DMS153 (cell line): ENCODE results near the gene HSPB1.
A peak's percentile ranks its signal among the peaks of the same experiment; 100 is the strongest.
"Not testable (repeated sequence)": the region's sequence is repeated elsewhere in the genome, so short reads cannot be mapped to it uniquely, and the experiment has no call there.

ENCODE experiments used
- DNase-seq: peaks from one replicate; lab custom pipeline; 2025; lab: John Stamatoyannopoulos, UW

The HSPB1 gene

DNA sequence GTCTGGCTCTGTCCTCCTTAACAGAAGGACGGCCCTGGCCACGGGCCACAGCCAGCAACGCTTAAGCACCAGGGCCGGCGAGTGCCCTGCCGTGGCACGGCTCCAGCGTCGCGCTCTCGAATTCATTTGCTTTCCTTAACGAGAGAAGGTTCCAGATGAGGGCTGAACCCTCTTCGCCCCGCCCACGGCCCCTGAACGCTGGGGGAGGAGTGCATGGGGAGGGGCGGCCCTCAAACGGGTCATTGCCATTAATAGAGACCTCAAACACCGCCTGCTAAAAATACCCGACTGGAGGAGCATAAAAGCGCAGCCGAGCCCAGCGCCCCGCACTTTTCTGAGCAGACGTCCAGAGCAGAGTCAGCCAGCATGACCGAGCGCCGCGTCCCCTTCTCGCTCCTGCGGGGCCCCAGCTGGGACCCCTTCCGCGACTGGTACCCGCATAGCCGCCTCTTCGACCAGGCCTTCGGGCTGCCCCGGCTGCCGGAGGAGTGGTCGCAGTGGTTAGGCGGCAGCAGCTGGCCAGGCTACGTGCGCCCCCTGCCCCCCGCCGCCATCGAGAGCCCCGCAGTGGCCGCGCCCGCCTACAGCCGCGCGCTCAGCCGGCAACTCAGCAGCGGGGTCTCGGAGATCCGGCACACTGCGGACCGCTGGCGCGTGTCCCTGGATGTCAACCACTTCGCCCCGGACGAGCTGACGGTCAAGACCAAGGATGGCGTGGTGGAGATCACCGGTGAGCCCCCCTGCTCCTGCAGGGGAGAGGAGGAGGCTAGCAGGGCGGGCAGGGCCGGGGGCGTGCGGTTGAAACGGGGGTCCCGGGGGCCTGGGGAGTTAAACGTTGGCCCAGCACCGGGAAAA is at the start of gene HSPB1:
Gene HSPB1 (plus strand): TSS at position 327 of the 855 bp plus-strand sequence. CDS start 40 bp downstream, at position 367.
- peak; percentile 87 for DNase-seq

DNA sequence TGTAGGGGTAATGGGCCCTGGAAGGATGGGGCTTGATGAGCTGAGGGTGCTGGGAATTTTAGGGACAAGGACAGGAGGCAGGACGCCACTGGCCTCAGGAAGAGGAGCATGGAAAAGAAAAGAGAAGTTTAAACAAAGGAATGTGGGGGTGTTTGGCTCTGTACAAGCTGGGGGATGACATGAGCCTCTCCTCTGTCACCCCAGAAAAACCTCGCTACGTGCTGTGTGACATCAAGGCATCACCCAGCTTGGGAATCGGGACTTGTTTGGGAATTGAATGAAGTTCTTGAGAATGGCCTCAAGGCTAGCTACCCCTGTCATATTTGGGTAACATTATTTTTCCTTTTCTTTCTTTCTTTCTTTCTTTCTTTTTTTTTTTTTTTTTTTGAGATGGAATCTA is 47.7 kb upstream of the HSPB1 start:
- DNase-seq, result no peak

DNA sequence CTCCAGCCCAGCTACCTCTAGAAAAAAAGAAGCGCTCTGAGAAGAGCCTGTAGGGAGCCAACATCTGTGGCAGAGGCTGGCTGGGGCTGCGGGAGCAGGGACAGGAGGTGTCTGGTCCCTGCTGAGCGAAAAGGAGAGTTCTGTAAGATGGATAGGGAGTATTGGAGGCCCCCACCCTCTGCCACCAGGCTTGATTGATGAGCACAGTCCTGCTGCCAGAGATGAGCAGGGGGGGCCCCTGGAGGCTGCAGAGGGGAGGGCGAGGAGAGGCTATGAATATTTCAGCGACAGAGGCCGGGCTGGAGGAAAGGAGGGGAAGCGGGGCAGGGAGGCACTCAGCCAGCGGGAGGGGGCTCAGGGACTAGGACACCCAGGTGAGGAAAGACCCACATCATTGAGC is 44.5 kb upstream of the HSPB1 start:
- DNase-seq, result no peak

DNA sequence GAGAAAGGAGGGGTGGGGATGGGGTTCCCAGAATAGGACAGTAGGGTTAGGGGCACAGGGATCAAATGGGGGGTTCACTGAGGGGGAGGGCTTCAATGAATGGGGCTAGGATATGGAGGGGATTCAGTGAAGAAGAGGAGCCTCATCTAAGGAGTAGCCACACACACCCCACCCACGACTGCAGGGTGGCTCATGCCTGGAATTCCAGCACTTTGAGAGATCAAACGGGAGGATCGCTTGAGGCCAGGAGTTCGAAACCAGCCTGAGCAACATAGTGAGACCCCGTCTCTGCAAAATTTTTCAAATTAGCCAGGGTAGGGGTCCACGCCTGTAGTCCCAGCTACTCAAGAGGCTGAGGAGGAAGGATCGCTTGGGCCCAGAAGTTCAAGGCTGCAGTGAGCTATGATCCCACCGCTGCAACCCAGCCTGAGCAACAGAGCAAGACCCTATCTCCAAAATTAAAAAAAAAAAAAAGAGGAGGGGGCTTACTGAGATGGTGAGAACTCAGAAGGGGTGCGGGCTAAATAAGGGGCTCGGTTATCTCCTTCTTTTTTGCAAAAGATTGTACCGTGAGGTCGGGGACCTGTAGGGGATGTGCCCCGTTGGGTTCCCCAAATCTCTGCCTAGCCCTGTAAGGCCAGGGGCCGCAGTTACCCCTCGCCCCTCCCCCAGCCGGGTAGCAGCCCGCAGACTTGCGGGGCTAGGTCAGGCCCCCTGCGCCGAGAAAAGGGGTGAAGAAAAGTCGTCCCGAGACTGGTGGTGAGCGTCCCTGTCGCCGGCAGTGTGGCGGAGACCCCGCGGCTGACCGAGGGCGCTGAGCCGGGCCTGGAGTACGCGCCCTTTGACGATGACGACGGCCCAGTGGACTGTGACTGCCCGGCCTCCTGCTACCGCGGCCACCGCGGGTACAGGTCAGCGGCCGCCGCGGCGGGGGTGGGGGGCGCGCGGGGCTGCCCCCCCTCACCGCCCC is 43.1 kb upstream of the HSPB1 start:
- DNase-seq, result no peak

DNA sequence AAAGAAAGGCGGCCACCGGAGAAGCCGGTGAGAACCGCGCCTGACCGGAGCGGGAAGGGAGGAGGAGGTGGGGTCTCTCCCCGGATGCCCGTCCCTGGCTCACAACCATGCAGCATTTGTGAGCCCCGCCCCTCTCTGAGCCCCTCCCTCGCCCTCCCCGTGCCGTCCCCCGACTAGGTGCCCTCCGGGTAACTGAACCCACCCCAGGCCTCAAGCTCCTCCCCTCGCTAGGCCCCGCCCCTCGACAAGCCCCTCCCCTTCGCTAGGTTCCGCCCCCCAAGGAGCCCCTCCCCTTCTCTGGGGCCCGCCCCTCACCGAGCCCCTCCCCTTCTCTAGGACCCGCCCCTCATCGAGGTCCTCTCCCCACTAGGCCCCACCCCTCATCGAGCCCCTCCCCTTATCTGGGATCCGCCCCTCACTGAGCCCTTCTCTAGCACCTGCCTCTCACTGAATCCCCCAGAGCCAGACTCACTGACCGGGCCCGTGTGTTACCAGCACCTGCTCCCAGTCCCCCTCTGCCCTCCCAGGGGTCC is 42.2 kb upstream of the HSPB1 start:
- DNase-seq, result peak; percentile 44

DNA sequence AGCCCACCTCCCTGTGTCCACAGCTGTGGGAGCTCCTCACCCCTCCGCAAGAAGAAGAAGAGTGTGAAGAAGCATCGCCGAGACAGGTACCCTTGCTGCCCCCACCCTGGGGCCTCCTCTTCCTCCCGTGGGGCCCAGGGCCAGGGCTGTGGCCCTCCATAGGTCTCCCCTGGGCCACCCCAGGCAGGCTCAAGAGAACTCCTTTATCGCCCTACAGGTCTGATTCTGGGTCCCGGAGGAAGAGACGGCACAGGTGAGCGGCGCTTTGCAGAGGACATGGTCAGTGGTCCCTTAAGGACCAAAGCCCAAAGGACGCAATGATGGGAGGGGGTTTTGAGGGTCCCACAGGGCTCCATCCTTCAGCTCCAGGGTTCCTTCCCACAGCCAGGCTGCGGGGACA is 41.1 kb upstream of the HSPB1 start:
- no peak for DNase-seq

DNA sequence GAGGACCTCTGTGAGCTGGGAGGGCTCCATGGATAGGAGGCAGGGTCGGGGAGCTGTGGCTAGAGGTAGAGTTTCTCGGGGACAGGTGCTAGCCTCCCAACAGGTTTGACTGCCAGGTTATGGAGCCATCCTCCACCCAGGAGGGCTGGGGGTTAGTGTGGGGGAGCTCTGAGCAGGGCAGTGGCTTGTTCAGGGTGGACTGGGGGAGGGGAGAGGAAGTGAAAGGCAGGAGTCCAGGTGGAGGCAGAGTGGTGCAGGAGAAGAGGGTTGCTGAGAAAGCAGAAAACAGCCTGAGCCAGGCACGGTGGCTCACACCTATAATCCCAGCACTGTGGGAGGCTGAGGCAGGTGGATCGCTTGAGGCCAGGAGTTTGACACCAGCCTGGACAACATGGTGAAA is 40.5 kb upstream of the HSPB1 start:
- DNase-seq, result no peak

DNA sequence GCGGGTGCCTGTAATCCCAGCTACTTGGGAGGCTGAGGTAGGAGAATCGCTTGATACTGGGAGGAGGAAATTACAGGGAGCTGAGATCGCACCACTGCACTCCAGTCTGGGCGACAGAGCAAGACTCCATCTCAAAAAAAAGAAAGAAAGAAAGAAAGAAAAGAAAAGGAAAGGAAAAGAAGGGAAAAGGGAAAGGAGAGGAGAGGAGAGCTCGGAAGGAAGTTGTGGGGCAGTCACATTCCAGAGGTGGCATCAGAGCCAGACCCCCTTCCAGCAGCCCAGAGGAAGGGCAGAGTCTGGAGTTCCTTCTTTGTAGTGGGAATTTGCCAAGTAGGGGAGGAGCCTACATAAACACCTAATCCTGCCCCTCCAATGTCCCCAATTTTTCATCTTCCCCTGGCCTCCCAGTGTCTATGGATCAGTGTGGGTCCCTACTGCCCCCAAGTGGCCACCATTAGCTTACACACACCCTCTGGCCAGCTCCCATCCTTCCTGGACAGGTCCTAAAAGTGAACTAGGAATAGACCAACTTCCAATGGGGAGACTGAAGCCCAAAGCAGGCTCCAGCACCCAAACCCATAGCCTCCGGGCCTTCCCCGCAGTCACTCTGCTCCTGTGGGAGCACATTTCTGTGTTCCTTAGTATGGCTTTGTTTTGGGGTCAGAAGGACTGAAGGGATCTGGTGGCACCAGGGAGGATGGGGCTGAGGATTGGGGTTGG is 39.6 kb upstream of the HSPB1 start:
- no peak for DNase-seq

DNA sequence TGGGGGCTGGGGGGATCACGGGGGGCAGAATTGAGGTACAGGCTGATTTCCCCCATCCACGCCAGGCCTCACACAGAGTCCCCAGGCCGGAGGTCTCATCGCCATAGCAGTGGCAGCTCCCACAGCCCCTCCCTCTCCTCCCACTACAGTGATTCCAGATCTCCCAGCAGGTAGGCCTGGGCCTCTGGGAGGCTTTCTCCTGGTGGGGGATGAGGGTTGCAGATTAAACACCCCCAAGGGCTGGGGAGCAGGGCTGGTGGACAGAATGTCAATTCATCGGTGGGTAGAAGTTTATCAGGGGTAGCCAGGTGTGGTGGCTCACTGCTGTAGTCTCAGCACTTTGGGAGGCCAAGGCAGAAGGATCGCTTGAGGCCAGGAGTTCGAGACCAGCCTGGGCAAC is 37.2 kb upstream of the HSPB1 start:
- DNase-seq, result no peak

DNA sequence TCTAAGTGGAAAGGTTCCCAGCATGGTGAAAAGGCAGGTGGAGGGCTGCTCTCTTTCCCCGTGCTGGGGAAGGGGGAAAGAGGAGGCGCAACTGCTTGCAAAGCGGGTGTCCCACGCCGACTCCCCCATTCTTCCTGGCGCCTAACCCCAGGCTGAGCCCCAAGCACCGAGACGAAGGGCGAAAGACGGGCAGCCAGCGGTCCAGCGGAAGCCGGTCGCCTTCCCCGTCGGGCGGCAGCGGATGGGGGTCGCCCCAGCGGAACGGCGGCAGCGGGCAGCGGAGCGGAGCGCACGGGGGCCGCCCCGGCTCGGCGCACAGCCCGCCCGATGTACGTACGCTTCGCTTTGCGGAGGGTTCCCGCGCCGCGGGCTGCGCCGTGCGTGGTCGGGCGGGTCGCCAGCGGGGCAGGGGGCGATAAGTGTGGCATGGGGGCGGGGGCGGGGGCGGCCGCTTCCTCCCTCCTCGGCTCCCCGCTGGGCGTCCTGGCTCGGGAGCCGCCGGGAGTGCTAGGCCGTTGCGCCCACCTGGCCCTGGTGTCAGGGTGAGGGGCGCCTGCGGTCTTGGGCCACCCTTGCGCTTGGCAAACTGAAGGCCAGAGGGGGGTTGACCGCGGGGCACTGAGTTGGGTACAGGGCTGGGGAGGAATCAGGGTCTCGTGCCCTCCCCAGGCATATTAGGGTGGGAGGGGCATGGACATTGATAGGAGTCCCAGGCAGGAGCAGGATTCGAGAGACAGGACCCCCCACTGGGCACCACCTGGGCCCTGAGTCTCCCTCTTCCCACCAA is 35.2 kb upstream of the HSPB1 start:
- no peak for DNase-seq

DNA sequence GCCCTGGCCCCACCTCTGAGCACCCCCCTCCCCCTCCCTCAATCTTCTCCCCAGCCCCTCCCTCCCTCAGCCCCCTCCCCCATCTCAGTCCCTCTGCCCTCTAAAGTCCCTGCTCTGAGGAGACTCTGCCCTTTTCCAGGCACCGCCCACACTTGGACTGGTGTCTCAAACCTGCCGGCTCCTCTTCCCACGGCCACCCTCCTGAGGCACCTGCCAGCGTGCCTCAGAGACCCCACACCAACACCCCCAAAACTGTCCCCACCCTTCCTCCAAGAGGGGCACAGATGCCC is 34.6 kb upstream of the HSPB1 start:
- DNase-seq, result no peak

DNA sequence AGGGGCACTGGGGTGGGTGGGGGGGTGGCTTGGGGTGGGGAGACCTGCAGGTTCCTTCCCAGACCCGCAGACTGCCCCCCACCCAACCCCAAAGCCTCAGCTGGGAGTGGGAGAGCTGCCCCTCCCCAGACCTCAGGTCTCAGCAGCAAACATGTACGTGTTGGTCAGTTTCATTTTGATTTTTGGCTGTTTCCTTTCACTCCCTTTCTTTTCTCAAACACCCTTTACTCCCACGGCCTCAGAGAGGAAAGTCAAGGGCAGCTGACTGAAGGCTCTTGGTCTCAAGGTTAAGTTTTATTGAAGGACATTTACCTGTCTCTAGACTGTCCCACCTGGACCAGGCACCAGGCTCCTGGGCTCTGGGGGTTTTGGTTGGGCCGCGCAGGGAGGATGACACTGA is 34.1 kb upstream of the HSPB1 start:
- no peak for DNase-seq

DNA sequence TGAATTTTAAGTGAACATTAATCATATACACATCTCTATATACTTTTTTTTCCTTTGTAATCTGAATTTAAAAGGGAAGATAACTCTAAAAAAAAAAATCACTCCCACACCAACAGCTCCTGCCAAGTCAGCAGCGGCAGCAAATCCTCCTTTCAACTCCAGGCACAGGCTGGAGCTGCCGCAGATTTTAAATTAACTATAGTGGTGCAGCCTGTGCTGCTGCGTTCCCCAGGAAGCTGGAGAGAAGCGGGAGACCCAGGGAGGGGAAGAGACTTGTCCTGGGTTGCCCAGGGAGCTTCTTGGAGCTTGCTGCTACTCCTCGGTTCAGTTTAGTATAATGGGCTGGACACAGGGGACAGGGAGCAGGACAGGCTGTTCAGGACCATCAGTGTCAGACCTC is 32.6 kb upstream of the HSPB1 start:
- no peak for DNase-seq

DNA sequence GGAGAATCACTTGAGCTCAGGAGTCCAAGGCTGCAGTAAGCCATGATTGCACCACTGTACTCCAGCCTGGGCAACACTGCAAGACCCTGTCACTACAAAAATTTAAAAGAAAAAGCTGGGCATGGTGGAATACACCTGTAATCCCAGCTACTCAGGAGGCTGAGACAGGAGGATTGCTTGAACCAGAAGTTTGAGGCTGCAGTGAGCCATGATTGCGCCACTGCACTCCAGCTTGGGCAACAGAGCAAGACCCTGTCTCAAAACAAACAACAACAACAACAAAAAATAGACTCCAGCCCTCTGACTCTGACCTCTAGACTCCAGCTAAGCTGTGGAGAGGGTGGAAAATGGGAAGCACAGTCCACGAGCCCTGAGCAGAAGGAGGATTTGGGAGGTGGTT is 31.1 kb upstream of the HSPB1 start:
- not testable (repeated sequence) for DNase-seq

DNA sequence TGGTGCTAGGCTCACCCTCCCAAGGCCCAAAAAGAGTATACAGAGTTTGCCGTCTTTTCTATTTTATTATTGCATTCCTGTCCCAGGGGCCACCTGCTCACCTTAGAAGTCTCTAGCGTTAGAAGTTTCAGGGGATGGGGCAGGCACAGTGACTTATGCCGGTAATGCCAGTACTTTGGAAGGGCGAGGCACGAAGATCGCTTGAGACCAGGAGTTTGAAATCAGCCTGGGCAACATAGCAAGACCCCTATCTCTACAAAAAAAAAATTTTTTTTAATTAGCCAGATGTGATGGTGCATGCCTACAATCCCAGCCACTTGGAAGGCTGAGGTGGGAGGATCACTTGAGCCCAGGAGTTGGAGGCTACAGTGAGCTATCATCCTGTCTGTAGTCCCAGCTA is 30.3 kb upstream of the HSPB1 start:
- DNase-seq, result no peak

DNA sequence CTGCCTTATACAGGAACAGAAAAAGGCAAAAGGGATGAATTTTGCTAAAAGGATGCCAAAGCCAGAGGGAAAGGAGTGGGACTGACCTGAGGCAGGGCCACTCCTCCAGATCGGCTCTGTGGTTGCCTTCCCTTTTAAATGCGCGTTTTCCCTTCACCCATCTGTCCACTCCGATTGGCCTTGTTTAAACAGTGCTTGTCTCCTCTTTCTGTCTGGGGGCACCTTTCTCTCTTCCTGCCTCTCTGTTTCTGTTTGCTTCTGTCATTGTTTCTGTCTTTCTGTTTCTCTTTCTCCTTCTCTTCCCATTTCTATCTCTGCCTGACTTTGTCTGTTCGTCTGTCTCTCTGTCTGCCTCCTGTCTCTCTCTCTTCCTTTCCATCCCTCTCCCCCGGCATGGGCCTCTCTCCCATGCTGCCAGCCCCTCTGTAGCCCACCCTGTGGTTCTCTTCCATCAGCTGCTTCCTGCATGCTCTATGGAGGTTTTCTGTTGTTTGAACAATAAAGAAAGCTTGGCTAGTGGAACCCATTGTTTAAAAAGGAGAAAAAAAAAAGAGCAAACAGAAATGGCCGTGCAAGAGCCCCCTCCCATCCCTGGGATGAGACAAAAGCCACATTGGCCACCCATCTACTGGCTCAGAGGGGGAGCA is 29.5 kb upstream of the HSPB1 start:
- DNase-seq, result no peak

DNA sequence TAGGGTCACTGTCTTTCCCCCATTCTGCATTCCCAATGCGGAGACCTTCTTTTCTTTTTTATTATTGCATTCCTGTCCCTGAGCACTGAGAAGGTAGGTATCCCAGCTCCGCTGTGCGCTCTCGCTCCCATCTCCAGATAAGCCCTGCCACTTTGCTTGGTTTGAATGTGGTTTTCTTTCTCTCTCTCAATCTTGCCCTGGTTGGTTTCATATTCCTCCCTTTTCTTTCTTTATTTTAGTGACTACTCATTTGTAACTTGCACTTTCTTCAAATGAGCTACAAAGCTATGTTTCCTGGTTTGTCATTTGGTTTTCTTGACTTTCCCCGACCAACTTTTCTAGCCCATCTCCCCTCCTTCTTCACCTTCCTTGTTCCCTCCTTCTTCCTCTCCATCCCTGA is 29.0 kb upstream of the HSPB1 start:
- DNase-seq, result no peak

DNA sequence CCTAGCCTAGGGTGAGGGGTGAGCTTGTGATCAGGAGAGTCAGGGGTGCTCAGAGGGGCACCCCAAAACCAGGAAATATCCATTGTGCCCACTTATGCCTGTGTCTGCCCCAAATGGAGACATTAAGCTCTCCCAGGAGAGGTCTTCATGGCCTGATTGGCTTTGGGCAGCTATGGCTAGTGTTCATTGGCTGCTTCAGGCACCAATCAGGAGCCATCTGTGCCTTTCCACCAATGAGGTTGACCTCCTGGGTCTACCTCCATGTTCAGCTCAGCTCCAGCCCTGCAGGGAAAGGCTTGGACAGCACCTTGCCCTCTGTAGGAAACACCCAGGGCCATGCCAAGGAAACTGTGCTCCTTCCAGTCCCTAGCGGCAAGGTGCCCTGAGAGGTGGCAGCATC is 23.9 kb upstream of the HSPB1 start:
- no peak for DNase-seq

DNA sequence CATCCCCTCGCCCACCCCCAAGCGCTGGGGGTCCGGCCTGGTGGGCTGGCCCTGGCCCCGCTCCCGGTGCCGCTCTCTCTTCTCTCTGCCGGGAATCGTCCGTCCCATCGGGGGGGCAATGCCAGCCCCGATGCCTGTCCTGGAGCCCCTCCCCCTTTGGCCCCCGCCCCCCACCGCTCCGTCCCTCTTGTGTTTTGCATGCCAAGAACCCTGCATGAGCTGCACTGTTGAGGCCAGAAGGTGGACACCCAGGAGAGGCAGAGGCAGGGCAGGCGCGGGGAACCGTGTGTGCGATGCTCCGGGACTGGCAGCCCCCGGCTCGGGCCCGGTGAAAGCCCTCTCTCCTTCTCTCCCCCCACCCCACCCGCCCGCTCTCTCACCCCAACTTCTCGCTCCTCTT is 22.1 kb upstream of the HSPB1 start:
- no peak for DNase-seq

DNA sequence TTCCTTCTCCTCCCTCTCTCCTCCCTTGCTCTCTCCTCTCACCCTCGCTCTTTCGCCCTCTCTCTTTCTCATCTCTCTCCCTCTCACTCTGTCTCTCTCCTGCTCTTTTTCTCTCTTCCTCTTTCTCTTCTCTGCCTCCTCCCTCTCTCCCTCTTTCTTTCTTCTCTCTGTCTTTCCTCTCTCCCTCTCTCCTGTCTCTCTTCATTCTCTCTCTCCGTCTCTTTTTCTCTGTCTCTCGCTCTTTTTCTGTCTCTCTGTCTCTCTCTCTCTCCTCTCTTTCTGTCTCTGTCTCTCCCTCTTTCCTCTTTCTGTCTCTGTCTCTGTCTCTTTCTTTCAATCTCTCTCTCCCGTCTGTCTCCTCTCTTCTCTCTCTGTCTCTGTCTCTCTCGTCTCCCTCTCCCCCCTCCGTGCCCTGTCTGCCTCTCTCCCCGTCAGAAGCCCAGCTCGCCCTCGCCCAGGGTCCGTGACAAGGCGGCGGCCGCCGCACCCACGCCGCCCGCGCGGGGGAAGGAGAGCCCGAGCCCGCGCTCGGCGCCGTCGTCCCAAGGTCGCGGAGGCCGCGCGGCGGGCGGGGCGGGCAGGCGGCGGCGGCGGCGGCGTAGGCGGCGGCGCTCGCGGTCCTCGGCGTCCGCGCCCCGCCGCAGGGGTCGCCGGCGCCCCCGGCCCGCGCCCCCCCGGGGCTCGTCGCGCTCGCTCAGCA is 21.3 kb upstream of the HSPB1 start:
- DNase-seq, result no peak
